ENCODE measurements around the gene MFAP3. TPM values are rescaled to one million over a fixed set of nuclear protein-coding genes. Genes with fewer than 3 reads are reported as not detected.
A peak's percentile ranks its signal among the peaks of the same experiment; 100 is the strongest.

The MFAP3 gene
- polyA plus RNA-seq, 1 donor (not counting 4 experiments of a cell fraction or from before 2014, with no cell fraction given): 43.4 TPM

DNA sequence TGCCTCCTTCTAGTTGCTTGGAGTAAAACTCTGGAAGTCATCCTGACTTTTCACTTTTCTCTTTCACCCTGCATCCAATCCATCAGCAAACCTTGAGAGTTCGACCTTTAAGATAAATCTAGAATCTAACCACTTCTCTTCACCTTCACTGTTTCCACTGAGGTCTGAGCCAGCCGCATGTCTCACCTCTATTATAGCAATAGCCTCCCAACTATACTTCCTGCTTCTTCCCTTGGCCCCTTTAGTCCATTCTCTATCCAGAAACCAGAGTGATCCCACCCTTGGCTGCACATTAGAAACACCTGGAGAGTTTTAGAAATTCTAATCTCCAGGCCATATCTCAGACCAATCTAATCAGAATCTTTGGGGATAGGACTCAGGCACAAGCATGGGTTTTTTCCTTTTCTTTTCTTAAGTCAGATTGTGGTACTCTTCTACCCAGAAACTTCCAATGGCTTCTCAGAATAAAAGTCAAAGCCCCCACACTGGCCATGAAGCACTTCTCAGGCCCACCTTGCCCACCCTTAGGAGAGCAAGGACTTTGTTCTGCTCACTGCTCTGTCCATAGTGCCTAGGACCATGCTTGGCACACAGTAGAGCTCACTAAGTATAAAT lies 33.1 kb downstream of the MFAP3 start:
- Histone ChIP-seq H4K20me1 (ENCODE audit: control insufficient read depth, extremely low read depth, insufficient read depth, low read length) (no peaks in the 10 kb centered on the region), H3K27me3 (ENCODE audit: control insufficient read depth, extremely low read depth, insufficient read depth, low read length) (peaks cover 6% of the 10 kb centered on the region), H3K79me2 (ENCODE audit: control insufficient read depth, insufficient read depth, low read length) (no peaks in the 10 kb centered on the region), H3K36me3 (ENCODE audit: control insufficient read depth in 2 of 2, extremely low read depth in 1 of 2, insufficient read depth in 2 of 2, low read length in 2 of 2) (no peaks in the 10 kb centered on the region), H3K9me3 (ENCODE audit: control insufficient read depth, low read depth, low read length) (no peaks in the 10 kb centered on the region), H3K9ac (ENCODE audit: control insufficient read depth, extremely low read depth, insufficient read depth, low read length) (no peak overlapping the region), H2AFZ (ENCODE audit: control insufficient read depth, low read length) (no peak overlapping the region), H3K4me3 (ENCODE audit: control insufficient read depth in 2 of 3, extremely low read depth in 1 of 3, insufficient read depth in 2 of 3, low read depth in 1 of 3, low read length in 3 of 3) (peak overlapping the region in 1 of 3 experiments; percentile 36), H3K4me2 (ENCODE audit: control insufficient read depth, extremely low read depth, insufficient read depth, low read depth, low read length) (peak overlapping the region; percentile 63), H3K4me1 (ENCODE audit: control insufficient read depth, extremely low read depth, insufficient read depth, low read length) (no peaks in the 10 kb centered on the region), H3K27ac (ENCODE audit: control insufficient read depth, insufficient read depth, low read length) (no peak overlapping the region), H3K9me1 (ENCODE audit: control insufficient read depth, extremely low read depth, insufficient read depth, low read length) (no peaks in the 10 kb centered on the region)
- no peak for TF ChIP-seq CTCF (optimal IDR thresholded peaks at IDR 0.05 in 1 of 3, IDR thresholded peaks at IDR 0.05 in 1 of 3, conservative IDR thresholded peaks at IDR 0.05 in 1 of 3; ENCODE audit: extremely low read depth in 1 of 3, insufficient read depth in 2 of 3, low read length in 3 of 3)
- TF ChIP-seq EZH2 (IDR thresholded peaks at IDR 0.05; ENCODE audit: low read length): no peak
- dilution Hi-C loops (cut with MboI; ENCODE audit: extremely low pct_ligation_motif_present, low sequenced_read_pairs): loop anchor here (25.0 kb wide), 1 partner anchor 340 kb away; no protein-coding TSS in a partner anchor
- DNase-seq (ENCODE audit: low read depth, low spot score) (no peak), FAIRE-seq (no peak)

GRCh38 chr5:154072414-154073171 lies 33.8 kb downstream of the MFAP3 start:
- Histone ChIP-seq H2AFZ (ENCODE audit: control insufficient read depth, low read length) (no peak overlapping the region), H3K9ac (ENCODE audit: control insufficient read depth, extremely low read depth, insufficient read depth, low read length) (no peak overlapping the region), H3K36me3 (ENCODE audit: control insufficient read depth in 2 of 2, extremely low read depth in 1 of 2, insufficient read depth in 2 of 2, low read length in 2 of 2) (no peaks in the 10 kb centered on the region), H3K9me3 (ENCODE audit: control insufficient read depth, low read depth, low read length) (no peaks in the 10 kb centered on the region), H3K4me2 (ENCODE audit: control insufficient read depth, extremely low read depth, insufficient read depth, low read depth, low read length) (peak overlapping the region; percentile 63), H3K27ac (ENCODE audit: control insufficient read depth, insufficient read depth, low read length) (no peak overlapping the region), H3K9me1 (ENCODE audit: control insufficient read depth, extremely low read depth, insufficient read depth, low read length) (no peaks in the 10 kb centered on the region), H3K4me3 (ENCODE audit: control insufficient read depth in 2 of 3, extremely low read depth in 1 of 3, insufficient read depth in 2 of 3, low read depth in 1 of 3, low read length in 3 of 3) (peak overlapping the region in 1 of 3 experiments; percentile 36), H3K27me3 (ENCODE audit: control insufficient read depth, extremely low read depth, insufficient read depth, low read length) (peaks cover 6% of the 10 kb centered on the region), H4K20me1 (ENCODE audit: control insufficient read depth, extremely low read depth, insufficient read depth, low read length) (no peaks in the 10 kb centered on the region), H3K4me1 (ENCODE audit: control insufficient read depth, extremely low read depth, insufficient read depth, low read length) (no peaks in the 10 kb centered on the region), H3K79me2 (ENCODE audit: control insufficient read depth, insufficient read depth, low read length) (no peaks in the 10 kb centered on the region)
- dilution Hi-C loops (cut with MboI; ENCODE audit: extremely low pct_ligation_motif_present, low sequenced_read_pairs): loop anchor here (25.0 kb wide), 1 partner anchor 340 kb away; no protein-coding TSS in a partner anchor
- FAIRE-seq: peak; percentile 67
- no peak for DNase-seq (ENCODE audit: low read depth, low spot score)
- no peak for TF ChIP-seq EZH2 (IDR thresholded peaks at IDR 0.05; ENCODE audit: low read length)
- peak; percentile 83 to 97 (median 94) for TF ChIP-seq CTCF (optimal IDR thresholded peaks at IDR 0.05 in 1 of 3, IDR thresholded peaks at IDR 0.05 in 1 of 3, conservative IDR thresholded peaks at IDR 0.05 in 1 of 3; ENCODE audit: extremely low read depth in 1 of 3, insufficient read depth in 2 of 3, low read length in 3 of 3)
